Tibial nerve (tissue), 4 donors: ENCODE measurements around the gene WDR18. TPM values are rescaled to one million over a fixed set of nuclear protein-coding genes. Genes with fewer than 3 reads are reported as not detected.

Experiments used
- DNase-seq, 2 donors: peaks; one replicate each; pipeline ENCODE4 v3.0.0-alpha.2; 2019; ENCODE audit warnings: low spot score in 2 of 2
- H3K27ac ChIP-seq, 4 donors: fragments of 200-600 bp; sonication (generic) in 3 of 4; one replicate each; pipeline ENCODE4 v1.5.1; 2017 to 2019; ENCODE audit warnings: mild to moderate bottlenecking in 1 of 4
- H3K27me3 ChIP-seq, 2 donors: fragments of 200-600 bp; sonication (generic) in 1 of 2; one replicate each; pipeline versions ENCODE4 v1.5.1 to v1.6.0; 2017 to 2019
- H3K36me3 ChIP-seq, 3 donors: fragments of 200-600 bp; sonication (generic); one replicate each; pipeline ENCODE4 v1.5.1; 2018 to 2019
- H3K4me1 ChIP-seq, 4 donors: fragments of 200-600 bp; sonication (generic) in 3 of 4; one replicate each; pipeline ENCODE4 v1.5.1; 2017 to 2019
- H3K4me3 ChIP-seq, 4 donors: fragments of 200-600 bp; sonication (generic) in 3 of 4; one replicate each; pipeline ENCODE4 v1.5.1; 2017 to 2019; ENCODE audit warnings: mild to moderate bottlenecking in 1 of 4, moderate library complexity in 1 of 4
- H3K9me3 ChIP-seq, 4 donors: fragments of 200-600 bp; sonication (generic) in 3 of 4; one replicate each; pipeline ENCODE4 v1.5.1; 2017 to 2019
- EP300 ChIP-seq, 2 donors: sonication (generic); formaldehyde crosslinking; IDR thresholded peaks; one replicate each; pipeline ENCODE4 v1.6.1; 2017; ENCODE audit warnings: antibody characterized with exemption in 2 of 2, mild to moderate bottlenecking in 1 of 2
- POLR2A ChIP-seq, 2 donors: fragments of 450-650 bp; IDR thresholded peaks; one replicate each; pipeline ENCODE4 v1.6.1; 2017; ENCODE audit warnings: antibody characterized with exemption in 2 of 2, mild to moderate bottlenecking in 2 of 2, moderate library complexity in 2 of 2
- WGBS, 2 donors: methylation state at CpG; one replicate each; pipeline ENCODE4 v1.1.5; 2018; 5-methylcytosine and 5-hydroxymethylcytosine counted together
- total RNA-seq, 4 donors: library from RNA; depleted of rRNA; stranded (reverse); fragments of >200 nt; gene quantifications; one replicate each; pipeline ENCODE4 v1.1.0, GENCODE V29; 2016
- TF ChIP-seq, protein P1 (sequence below), 5 experiments: fragments of 200-600 bp in 3 of 5; fragments of 450-650 bp in 2 of 5; sonication (generic) in 3 of 5; IDR thresholded peaks; one replicate each; pipeline ENCODE4 v1.5.1; 2016 to 2019; ENCODE audit warnings: antibody characterized with exemption in 5 of 5, mild to moderate bottlenecking in 3 of 5, moderate library complexity in 2 of 5

WDR18 gene
- total RNA-seq, 4 donors from 2014 or later, result 23.3 to 90.6 (median 52.8) TPM

DNA sequence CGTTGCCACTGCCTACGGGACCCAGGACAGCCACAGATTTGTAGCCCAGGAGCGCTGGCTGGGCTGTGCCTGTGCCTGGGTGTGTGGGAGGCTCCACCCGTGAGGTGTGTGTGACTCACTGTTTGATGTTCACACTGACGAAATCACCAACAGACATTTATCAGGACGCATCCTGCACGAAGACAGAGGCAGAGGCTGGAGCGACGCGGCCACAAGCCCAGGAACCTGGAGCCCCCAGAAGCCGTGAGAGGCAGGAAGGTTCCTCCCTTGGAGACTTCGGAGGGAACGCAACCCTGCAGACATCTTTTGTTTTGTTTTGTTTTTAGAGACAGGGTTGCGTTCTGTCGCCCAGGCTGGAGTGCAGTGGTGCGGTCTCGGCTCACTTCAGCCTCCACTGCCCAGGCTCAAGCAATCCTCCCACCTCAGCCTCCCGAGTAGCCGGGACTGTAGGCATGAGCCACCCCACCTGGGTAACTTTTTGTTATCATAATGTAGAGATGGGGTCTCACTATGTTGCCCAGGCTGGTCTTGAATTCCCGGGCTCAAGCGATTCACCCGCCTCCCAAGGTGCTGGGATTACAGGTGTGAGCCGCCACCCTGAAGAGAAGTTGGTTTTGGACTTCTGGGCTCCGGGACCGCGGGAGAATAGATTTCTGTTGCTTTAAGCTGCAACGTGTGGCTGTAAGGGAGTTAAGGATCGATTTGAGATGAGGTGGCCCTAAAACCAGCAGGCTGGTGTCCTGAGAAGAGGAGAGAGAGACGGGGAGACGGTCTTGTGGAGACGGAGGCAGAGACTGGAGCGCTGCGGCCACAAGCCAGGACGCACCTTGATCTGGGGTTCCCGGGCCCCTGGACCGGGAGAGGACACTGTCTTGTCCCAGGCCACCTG is 24.9 kb upstream of the WDR18 start:
- peaks cover 0 to 6% (median 0%) of the 10 kb centered on the region in 3 donors for H3K36me3 ChIP-seq
- peaks cover 0 to 15% (median 0%) of the 10 kb centered on the region in 4 donors for H3K4me1 ChIP-seq
- no peaks in the 10 kb centered on the region for H3K9me3 ChIP-seq
- no peak for DNase-seq
- H3K27ac ChIP-seq, result no peak overlapping the region
- WGBS, 2 donors, result 88 to 89% methylated on average over 36 of the region's 36 CpGs
- no peak overlapping the region for H3K4me3 ChIP-seq
- peaks cover 0 to 12% of the 10 kb centered on the region in 2 donors for H3K27me3 ChIP-seq
- TF ChIP-seq POLR2A (IDR thresholded peaks at IDR 0.05) (no peak), EP300 (IDR thresholded peaks at IDR 0.05) (no peak)
- TF ChIP-seq, protein P1, sequence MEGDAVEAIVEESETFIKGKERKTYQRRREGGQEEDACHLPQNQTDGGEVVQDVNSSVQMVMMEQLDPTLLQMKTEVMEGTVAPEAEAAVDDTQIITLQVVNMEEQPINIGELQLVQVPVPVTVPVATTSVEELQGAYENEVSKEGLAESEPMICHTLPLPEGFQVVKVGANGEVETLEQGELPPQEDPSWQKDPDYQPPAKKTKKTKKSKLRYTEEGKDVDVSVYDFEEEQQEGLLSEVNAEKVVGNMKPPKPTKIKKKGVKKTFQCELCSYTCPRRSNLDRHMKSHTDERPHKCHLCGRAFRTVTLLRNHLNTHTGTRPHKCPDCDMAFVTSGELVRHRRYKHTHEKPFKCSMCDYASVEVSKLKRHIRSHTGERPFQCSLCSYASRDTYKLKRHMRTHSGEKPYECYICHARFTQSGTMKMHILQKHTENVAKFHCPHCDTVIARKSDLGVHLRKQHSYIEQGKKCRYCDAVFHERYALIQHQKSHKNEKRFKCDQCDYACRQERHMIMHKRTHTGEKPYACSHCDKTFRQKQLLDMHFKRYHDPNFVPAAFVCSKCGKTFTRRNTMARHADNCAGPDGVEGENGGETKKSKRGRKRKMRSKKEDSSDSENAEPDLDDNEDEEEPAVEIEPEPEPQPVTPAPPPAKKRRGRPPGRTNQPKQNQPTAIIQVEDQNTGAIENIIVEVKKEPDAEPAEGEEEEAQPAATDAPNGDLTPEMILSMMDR (IDR thresholded peaks at IDR 0.05), result no peak

DNA sequence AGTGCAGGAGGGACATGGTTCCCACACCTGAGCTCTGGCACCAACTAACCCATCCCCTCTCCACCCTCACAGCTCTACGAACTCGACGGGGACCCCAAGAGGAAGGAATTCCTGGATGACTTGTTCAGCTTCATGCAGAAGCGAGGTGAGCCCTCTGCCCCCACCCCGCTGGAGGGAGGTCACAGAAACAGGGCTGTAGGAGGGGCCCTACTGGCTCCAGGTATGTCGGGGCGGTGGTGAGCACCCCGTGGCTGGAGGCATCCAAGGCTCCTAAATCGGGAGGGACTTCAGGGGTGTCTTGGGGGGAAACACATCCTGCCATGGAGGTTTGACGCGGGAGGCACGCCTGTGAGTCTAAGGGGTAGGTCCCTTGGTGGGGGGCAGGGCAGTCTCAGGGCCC is 24.1 kb upstream of the WDR18 start:
- H3K36me3 ChIP-seq, result peaks cover 0 to 14% (median 0%) of the 10 kb centered on the region in 3 donors
- WGBS, 2 donors, result 72 to 73% methylated on average over 9 to 12 of the region's 12 CpGs

DNA sequence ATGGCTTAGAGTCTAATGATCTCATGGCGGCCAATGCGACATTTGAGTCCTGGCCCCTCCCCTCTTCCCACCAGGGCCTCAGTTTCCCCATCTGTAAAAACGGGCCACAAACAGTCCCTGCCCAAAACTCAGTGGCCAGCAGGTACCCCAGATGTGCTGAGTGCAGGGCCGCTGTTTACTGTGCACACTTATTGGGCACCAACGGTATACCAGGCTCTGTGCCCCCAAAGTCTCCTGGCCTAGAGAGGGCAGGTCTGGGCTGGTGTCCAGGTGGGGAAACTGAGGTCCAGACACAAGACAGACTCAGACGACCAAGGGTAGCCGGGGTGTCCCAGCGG is 23.6 kb upstream of the WDR18 start:
- 72 to 73% methylated on average over 6 of the region's 8 CpGs for WGBS, 2 donors
- Histone ChIP-seq H3K36me3 (peaks cover 0 to 19% (median 0%) of the 10 kb centered on the region in 3 donors), H3K27me3 (peaks cover 0 to 7% of the 10 kb centered on the region in 2 donors), H3K4me3 (no peak overlapping the region), H3K4me1 (peaks cover 0 to 15% (median 0%) of the 10 kb centered on the region in 4 donors), H3K9me3 (no peaks in the 10 kb centered on the region), H3K27ac (no peak overlapping the region)
- TF ChIP-seq POLR2A (IDR thresholded peaks at IDR 0.05) (no peak), EP300 (IDR thresholded peaks at IDR 0.05) (no peak)
- TF ChIP-seq, protein P1 (IDR thresholded peaks at IDR 0.05), result no peak
- no peak for DNase-seq

More for the DNA sequence above, 24.1 kb upstream of the WDR18 start:
- H3K27ac ChIP-seq, result no peak overlapping the region
- no peak overlapping the region for H3K4me3 ChIP-seq
- peaks cover 0 to 15% (median 0%) of the 10 kb centered on the region in 4 donors for H3K4me1 ChIP-seq
- H3K9me3 ChIP-seq, result no peaks in the 10 kb centered on the region
- DNase-seq, result no peak
- H3K27me3 ChIP-seq, result peaks cover 0 to 8% of the 10 kb centered on the region in 2 donors
- TF ChIP-seq EP300 (IDR thresholded peaks at IDR 0.05) (no peak), POLR2A (IDR thresholded peaks at IDR 0.05) (no peak)
- TF ChIP-seq, protein P1 (IDR thresholded peaks at IDR 0.05), result no peak

DNA sequence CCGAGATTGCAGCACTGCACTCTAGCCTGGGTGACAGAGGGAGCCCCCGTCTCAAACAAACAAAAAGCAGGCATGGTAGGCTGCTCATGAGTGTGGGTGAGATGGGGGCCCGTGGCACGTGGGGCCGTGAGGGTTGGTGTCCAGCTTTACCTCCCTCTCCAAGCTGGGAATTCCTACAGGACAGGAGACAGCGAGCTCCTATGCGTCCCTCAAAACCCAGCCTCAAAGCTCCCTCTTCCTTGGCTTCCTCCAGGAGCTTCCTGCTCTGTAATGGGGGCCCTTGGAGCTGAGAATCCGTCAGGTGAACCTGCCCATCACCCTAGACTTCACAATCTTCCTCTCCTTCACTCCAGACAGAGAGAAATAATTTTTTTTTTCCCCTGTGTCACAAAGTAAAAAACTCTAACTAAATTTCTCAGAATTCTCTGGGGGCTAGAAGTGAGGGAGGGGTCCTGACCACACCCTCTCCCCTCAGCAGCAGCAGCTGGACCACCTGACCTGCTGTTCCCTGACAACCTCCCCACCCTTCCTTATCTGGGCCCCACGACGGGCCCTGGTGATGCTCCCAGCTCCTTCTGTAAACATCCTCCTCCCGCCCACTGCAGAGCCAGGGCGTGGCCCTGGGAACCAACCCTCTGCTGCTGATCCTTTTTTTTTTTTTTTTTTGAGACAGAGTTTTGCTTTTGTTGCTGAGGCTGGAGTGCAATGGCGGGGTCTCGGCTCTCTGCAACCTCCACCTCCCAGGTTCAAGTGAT is 22.1 kb upstream of the WDR18 start:
- no peak overlapping the region for H3K4me3 ChIP-seq
- TF ChIP-seq, protein P1 (IDR thresholded peaks at IDR 0.05), result no peak
- TF ChIP-seq EP300 (IDR thresholded peaks at IDR 0.05), result no peak
- TF ChIP-seq POLR2A (IDR thresholded peaks at IDR 0.05), result no peak
- no peak for DNase-seq
- H3K36me3 ChIP-seq, result peaks cover 0 to 29% (median 1%) of the 10 kb centered on the region in 3 donors
- H3K27me3 ChIP-seq, result peaks cover 0 to 7% of the 10 kb centered on the region in 2 donors
- WGBS, 2 donors, result 76 to 77% methylated on average over 14 of the region's 14 CpGs
- H3K27ac ChIP-seq, result no peak overlapping the region
- H3K9me3 ChIP-seq, result no peaks in the 10 kb centered on the region
- H3K4me1 ChIP-seq, result peaks cover 0 to 4% (median 0%) of the 10 kb centered on the region in 4 donors
